Breast epithelium (tissue), 4 donors: ENCODE data around the gene FAM32A. TPM values are rescaled to one million over a fixed set of nuclear protein-coding genes. Genes with fewer than 3 reads are reported as not detected.

Experiments
- DNase-seq, 2 donors: peaks; one replicate each; pipeline ENCODE4 v3.0.0-alpha.2; 2019; ENCODE audit warnings: low spot score in 2 of 2
- H3K27ac ChIP-seq, 2 donors: fragments of 200-600 bp; sonication (generic) in 1 of 2; one replicate each; pipeline ENCODE4 v1.5.1; 2016 to 2019; ENCODE audit warnings: mild to moderate bottlenecking in 1 of 2
- H3K27me3 ChIP-seq, 2 donors: fragments of 200-600 bp; sonication (generic) in 1 of 2; one replicate each; pipeline versions ENCODE4 v1.5.1 to v1.6.0; 2017 to 2019; ENCODE audit warnings: control low read depth in 1 of 2, mild to moderate bottlenecking in 1 of 2
- H3K36me3 ChIP-seq: fragments of 200-600 bp; one replicate; pipeline ENCODE4 v1.5.1; 2019
- H3K4me1 ChIP-seq, 2 donors: fragments of 200-600 bp; sonication (generic); one replicate each; pipeline ENCODE4 v1.5.1; 2016 to 2019; ENCODE audit warnings: control low read depth in 1 of 2
- H3K4me3 ChIP-seq, 3 donors: fragments of 200-600 bp; sonication (generic); 1 replicate in 2 of 3; 2 replicates in 1 of 3; pipeline ENCODE4 v1.5.1; 2016 to 2019; ENCODE audit warnings: mild to moderate bottlenecking in 3 of 3, moderate library complexity in 2 of 3
- H3K9me3 ChIP-seq, 2 donors: fragments of 200-600 bp; sonication (generic) in 1 of 2; one replicate each; pipeline ENCODE4 v1.5.1; 2016 to 2019; ENCODE audit warnings: control low read depth in 1 of 2
- CTCF ChIP-seq, 3 donors: fragments of 450-650 bp; IDR thresholded peaks; one replicate each; pipeline ENCODE4 v1.5.1; 2016 to 2017; ENCODE audit warnings: antibody characterized with exemption in 3 of 3, mild to moderate bottlenecking in 3 of 3, moderate library complexity in 3 of 3
- POLR2A ChIP-seq: fragments of 450-650 bp; IDR thresholded peaks from one replicate; pipeline ENCODE4 v1.6.1; 2016; ENCODE audit warnings: antibody characterized with exemption, mild to moderate bottlenecking, moderate library complexity
- POLR2AphosphoS5 ChIP-seq, 3 donors: sonication (generic); formaldehyde crosslinking; IDR thresholded peaks; one replicate each; pipeline ENCODE4 v1.6.1; 2017; ENCODE audit warnings: antibody characterized with exemption in 3 of 3
- intact Hi-C: fragments of 100-400 bp; cut with DNase I; formaldehyde crosslinking; loops from one replicate; pipeline ENCODE4 v1.15.1; 2023; ENCODE audit warnings: low total_unique reads
- total RNA-seq, 3 donors: library from RNA; depleted of rRNA; stranded (reverse); fragments of >200 nt; gene quantifications; one replicate each; pipeline ENCODE4 v1.1.0, GENCODE V29; 2016

The FAM32A gene
- total RNA-seq, 3 donors from 2014 or later: 80.0 to 112 (median 86.3) TPM

GRCh38 chr19:16141043-16141442 lies 44.2 kb upstream of the FAM32A start:
- Histone ChIP-seq H3K36me3 (no peaks in the 10 kb centered on the region), H3K4me1 (no peaks in the 10 kb centered on the region), H3K27ac (no peak overlapping the region), H3K9me3 (no peaks in the 10 kb centered on the region), H3K27me3 (no peaks in the 10 kb centered on the region), H3K4me3 (no peak overlapping the region)
- DNase-seq: no peak
- TF ChIP-seq POLR2A (no peak), POLR2AphosphoS5 (IDR thresholded peaks at IDR 0.05) (no peak), CTCF (IDR thresholded peaks at IDR 0.05) (no peak)
- intact Hi-C loops: no loop called here

GRCh38 chr19:16142032-16142580 lies 43.1 kb upstream of the FAM32A start:
- H3K9me3 ChIP-seq: no peaks in the 10 kb centered on the region
- no peak overlapping the region for H3K4me3 ChIP-seq
- no peak overlapping the region for H3K27ac ChIP-seq
- no peaks in the 10 kb centered on the region for H3K36me3 ChIP-seq
- intact Hi-C loops: no loop called here
- no peaks in the 10 kb centered on the region for H3K4me1 ChIP-seq
- DNase-seq: no peak
- no peaks in the 10 kb centered on the region for H3K27me3 ChIP-seq
- no peak for TF ChIP-seq POLR2AphosphoS5 (IDR thresholded peaks at IDR 0.05)
- no peak for TF ChIP-seq CTCF (IDR thresholded peaks at IDR 0.05)
- TF ChIP-seq POLR2A: no peak

GRCh38 chr19:16143399-16144215 lies 41.6 kb upstream of the FAM32A start, which contains the start of gene HSH2D:
HSH2D (plus strand) TSS chr19:16143685; CDS start chr19:16148751, 5,066 bp downstream.
- H3K27me3 ChIP-seq: no peaks in the 10 kb centered on the region
- TF ChIP-seq POLR2AphosphoS5 (IDR thresholded peaks at IDR 0.05) (no peak), CTCF (IDR thresholded peaks at IDR 0.05) (no peak), POLR2A (no peak)
- H3K27ac ChIP-seq: no peak within 1 kb of the TSS
- no peaks in the 10 kb centered on the region for H3K36me3 ChIP-seq
- DNase-seq: peak; percentile 54 to 60
- H3K4me1 ChIP-seq: no peaks in the 10 kb centered on the region
- intact Hi-C loops: no loop called here
- H3K4me3 ChIP-seq: peak within 1 kb of the TSS in 2 of 3 donors; percentile 6 to 24
- H3K9me3 ChIP-seq: no peaks in the 10 kb centered on the region

GRCh38 chr19:16144216-16144581 lies 41.0 kb upstream of the FAM32A start:
- intact Hi-C loops: no loop called here
- H3K36me3 ChIP-seq: no peaks in the 10 kb centered on the region
- H3K4me1 ChIP-seq: no peaks in the 10 kb centered on the region
- no peak overlapping the region for H3K27ac ChIP-seq
- no peaks in the 10 kb centered on the region for H3K9me3 ChIP-seq
- H3K27me3 ChIP-seq: no peaks in the 10 kb centered on the region
- TF ChIP-seq POLR2A (no peak), CTCF (IDR thresholded peaks at IDR 0.05) (no peak), POLR2AphosphoS5 (IDR thresholded peaks at IDR 0.05) (no peak)
- H3K4me3 ChIP-seq: no peak overlapping the region
- no peak for DNase-seq

GRCh38 chr19:16146112-16146511 lies 39.1 kb upstream of the FAM32A start:
- Histone ChIP-seq H3K4me3 (no peak overlapping the region), H3K27ac (no peak overlapping the region), H3K9me3 (no peaks in the 10 kb centered on the region), H3K27me3 (no peaks in the 10 kb centered on the region), H3K4me1 (no peaks in the 10 kb centered on the region), H3K36me3 (no peaks in the 10 kb centered on the region)
- TF ChIP-seq CTCF (IDR thresholded peaks at IDR 0.05) (no peak), POLR2A (no peak), POLR2AphosphoS5 (IDR thresholded peaks at IDR 0.05) (no peak)
- intact Hi-C loops: no loop called here
- DNase-seq: no peak
